Measurements from ENCODE around the gene PPP1R27.

DNA sequence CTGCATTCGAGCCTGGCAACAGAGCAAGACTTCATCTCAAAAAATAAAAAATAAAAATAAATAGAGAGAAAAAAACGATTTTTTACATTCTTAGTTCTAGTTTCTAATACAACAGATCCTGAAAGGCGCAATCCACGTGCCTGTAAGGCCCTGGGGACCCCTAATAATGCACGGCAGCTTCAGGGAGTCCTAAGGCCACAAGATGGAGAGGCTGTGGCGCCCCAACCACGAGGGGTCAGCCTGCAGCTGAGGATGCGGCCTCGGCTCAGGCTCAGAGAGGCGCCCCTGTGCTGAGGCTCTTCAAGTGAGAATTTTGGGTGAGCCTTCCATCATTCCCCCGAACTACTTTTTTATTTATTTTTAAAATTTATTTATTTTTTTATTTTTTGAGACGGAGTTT is 14.6 kb upstream of the PPP1R27 start:
- TF ChIP-seq POLR2A (IDR thresholded peaks at IDR 0.05; ENCODE audit: low read depth, low read length) (no peak), POLR2AphosphoS5 (IDR thresholded peaks at IDR 0.05; ENCODE audit: low read depth, low read length) (no peak)

All from GM12892 (cell line).